DMS 273 (cell line): ENCODE measurements around the gene BAIAP2L2.
"Not testable (repeated sequence)": the region's sequence is repeated elsewhere in the genome, so short reads cannot be mapped to it uniquely, and the experiment has no call there.

Source experiments
- DNase-seq: peaks from one replicate; lab custom pipeline; 2025; ENCODE audit not compliant: unreplicated experiment; lab: John Stamatoyannopoulos, UW

The BAIAP2L2 gene

DNA sequence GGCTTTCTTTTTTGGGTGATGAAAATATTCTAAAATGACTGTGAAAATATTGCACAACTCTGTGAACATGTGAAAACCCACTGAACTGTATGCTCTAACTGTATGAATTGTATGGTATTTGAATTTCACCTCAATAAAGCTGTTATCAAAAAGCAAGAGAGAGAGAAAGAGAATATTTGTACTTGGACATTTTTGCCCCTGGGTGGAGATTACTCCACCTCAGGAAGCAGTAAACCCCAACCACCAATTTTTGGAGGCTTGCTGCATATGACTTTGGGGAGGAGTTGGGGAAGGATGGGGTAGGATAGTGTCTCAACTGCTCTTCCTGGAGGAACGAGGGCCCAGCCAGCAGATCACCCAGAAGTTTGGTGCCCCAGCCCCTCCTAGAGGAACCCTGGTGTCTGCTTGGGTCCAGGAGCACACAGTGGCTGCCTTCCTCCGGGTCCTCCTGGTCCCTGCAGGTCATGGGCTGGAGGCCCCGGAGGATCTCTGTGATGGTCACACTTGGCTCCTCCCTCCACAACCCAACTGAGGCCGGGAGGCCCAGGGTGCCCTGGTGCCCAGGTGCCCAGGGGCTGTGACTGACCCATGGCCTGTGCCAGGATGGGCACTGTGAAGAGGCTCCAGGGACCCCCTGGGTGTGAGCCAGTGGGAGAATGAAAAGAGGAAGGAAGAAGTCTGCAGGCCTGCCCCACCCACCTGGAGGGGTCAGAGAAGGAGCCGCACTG lies 68.6 kb downstream of the BAIAP2L2 start:
- DNase-seq: no peak

DNA sequence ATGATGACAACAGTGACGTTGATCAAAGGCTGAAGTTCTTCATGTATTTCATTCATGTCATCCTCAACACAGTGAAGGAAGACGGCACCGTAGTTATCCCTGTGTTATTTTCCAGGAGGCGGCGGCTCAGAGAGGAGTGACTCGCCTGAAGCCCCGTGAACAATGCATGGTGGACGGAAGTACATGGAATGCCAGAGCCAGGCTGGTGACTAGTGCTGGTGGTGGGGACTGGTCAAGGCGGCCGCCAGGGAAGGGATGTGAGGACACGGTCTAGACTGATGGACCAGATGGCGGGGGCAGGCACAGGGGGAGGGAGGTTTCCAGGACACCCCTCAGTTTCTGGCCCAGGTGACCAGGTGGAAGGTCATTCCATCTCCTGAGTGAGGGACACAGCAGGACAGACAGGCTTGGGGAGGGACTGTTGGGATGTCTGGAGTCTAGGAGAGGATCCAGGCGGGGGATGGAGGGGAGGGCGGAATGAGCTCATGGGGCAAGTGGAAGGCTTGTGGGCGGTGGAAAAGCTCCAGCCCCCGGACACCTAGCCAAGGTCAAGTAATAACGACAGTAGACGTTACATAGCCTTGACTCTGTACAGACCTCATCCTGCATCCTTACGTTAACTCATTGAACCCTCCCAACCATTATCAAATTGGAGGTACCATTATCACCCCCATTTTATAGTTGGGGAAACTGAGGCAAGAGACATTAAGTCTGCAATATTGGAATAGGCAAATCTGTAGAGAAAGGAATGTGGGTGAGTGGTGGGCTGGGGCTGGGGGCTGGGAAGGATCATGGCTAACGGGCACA lies 69.3 kb downstream of the BAIAP2L2 start:
- no peak for DNase-seq

- DNase-seq: no peak
Observed at GRCh38 chr22:38038890-38039812, 71.3 kb downstream of the BAIAP2L2 start.

DNA sequence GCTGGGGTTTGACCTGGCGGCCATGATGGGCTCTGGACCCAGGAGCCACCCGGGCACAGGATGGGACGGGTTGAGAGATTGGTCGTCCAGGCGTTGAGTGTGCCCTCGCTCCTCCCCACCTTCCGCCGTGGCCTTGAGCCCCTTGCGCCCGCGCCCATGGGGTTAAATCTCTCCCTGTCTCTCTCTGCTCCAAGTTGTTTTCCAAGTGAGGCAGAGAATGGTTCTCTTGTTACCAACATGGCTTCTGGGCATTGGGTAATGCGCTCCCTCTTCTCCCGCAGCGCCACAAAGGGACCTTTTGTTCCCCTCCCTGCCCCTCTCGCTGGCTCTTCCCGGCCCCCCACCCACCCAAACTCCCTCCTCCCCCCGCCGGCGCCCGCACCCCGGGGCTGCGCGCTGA lies 72.1 kb downstream of the BAIAP2L2 start:
- no peak for DNase-seq

DNA sequence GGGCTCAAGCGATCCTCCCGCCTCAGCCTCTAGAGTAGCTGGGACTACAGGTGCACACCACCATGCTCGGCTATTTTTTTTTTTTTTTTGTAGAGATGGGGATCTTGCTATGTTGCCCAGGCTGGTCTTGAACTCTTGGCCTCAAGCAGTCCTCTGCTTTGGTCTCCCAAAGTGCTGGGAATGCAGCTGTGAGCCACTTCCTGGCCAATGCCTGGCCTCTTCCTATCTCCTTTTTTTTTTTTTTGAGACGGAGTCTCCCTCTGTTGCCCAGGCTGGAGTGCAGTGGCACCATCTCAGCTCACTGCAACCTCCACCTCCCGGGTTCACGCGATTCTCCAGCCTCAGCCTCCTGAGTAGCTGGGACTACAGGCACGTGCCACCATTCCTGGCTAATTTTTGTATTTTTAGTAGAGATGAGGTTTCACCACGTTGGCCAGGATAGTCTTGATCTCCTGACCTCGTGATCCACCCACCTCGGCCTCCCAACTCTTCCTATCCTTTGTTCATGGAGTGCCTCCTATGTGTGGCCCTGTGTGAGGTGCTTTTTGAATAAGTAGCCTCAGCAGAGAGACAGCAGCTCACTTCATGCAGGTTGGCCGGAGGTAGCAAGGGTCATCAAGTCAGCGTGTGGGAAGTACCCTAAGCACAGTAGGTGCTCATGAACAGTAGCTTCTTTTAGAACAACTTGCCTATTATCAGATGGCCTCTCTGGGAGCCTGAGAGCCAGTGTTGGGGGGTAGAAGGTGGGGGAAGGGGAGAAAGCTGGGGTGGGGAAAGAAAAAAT lies 72.9 kb downstream of the BAIAP2L2 start:
- not testable (repeated sequence) for DNase-seq

DNA sequence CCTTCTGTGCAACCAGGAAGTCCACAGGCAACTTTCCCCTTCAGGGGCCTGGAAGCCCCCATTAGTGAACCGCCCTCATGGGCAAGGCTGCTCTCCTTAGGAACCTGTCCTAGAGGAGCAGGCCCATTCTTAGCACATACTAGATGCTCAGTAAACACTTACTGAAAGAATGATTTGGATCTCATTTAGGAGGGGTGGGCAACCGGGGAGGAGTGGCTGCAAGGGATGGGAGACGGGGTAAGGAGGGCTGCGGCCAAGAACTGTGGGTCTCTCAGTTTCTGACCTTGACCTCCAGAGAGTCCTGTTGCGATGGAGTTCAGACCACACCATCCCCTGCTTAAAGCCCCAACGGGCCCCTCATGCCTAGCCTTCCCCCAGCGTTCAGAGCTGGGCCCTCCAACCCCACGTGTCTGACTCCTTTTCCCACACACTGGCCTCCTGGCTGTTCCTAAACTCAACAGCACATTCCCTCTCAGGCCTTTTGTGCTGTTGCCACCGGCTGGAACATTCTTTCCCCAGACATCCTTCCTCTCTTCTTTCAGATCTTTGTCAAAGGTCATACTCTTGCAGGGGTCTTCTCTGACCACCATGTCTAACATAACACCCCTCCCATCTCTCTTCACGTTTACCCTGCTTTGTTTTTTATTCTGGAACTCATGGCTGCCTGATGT lies 74.0 kb downstream of the BAIAP2L2 start:
- DNase-seq: no peak

DNA sequence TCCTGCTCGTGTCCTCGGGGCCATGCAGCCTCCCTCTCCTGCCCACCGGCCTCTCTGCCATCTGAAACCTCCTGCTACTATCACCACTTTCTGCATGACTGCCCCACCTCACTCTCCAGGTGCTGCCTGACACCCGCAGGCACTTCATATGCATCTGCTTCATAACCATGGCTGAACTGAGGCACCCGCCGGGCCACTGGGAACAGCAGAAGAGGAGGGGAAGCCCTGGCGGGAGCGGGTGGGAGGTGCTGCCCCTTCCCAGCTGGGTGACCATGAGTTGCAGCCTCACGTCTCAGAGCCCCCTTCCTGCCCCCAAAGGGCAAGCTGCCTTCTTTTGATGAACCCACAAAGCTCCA lies 75.0 kb downstream of the BAIAP2L2 start:
- no peak for DNase-seq
